Measurements from ENCODE around the gene MSH5.

GRCh38 chr6:31710523-31711219 is 29.1 kb upstream of the MSH5 start:
- TF ChIP-seq CTCF (IDR thresholded peaks at IDR 0.05) (no peak), EZH2 (IDR thresholded peaks at IDR 0.05) (no peak)

Data from neural progenitor cell (in vitro differentiated cells).